Retinal pigment epithelial cell (primary cell): ENCODE data around the gene RBMS3.

Experiments
- DNase-seq: peaks from one replicate; pipeline ENCODE4 v3.0.0-alpha.2; 2010; ENCODE audit warnings: low read depth
- H3K4me3 ChIP-seq: 2 replicates; pipeline ENCODE4 v1.5.1; 2011; ENCODE audit warnings: mild to moderate bottlenecking, low read length, control low read depth, moderate library complexity
- TF ChIP-seq, protein P1 (sequence below): conservative IDR thresholded peaks from 2 replicates; pipeline ENCODE4 v1.5.1; 2011; ENCODE audit warnings: low read depth, low read length, control low read depth, inconsistent platforms

RBMS3 gene

DNA sequence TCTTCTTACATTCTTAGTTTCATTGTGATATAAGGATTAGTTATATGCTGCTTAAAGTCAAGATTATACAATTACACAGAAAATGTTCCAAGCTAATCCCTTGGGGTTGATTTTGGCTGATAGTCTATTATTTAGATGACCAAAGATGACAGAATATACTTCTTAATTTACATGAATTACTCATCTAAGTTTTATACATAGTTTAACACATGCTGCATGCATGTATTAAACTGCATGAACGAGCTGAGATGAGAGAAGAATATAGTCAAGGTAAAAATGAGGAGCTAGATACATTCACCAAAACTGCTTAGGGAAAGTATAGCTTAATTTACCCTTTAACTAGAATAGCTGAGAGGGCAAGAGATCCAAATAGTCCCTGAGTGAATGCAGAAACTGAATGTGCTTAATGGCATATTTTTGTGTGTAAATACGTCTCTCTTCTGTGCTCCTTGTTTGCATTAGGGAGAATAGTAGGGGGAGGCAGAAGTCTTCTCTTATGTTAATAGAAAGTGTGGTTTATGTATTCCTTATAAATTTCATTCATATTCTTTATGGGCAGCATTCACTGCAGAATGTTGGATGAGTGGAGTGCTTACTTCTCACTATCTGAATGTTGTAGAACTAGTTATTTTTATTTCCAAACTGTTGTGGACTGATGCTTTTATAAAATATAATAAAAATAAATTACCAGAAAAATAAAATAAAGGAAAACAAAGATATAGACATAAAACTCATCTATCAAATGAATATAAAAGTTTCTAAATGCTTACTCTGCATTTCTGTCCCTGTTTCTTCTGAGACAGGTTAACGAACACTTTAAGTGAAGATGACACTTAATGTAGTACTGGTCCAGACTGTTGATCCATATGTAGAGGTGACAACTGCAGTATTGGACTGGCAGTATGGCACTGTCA lies 327.8 kb downstream of the RBMS3 start:
- DNase-seq = no peak
- no peak overlapping the region for H3K4me3 ChIP-seq
- TF ChIP-seq, protein P1, sequence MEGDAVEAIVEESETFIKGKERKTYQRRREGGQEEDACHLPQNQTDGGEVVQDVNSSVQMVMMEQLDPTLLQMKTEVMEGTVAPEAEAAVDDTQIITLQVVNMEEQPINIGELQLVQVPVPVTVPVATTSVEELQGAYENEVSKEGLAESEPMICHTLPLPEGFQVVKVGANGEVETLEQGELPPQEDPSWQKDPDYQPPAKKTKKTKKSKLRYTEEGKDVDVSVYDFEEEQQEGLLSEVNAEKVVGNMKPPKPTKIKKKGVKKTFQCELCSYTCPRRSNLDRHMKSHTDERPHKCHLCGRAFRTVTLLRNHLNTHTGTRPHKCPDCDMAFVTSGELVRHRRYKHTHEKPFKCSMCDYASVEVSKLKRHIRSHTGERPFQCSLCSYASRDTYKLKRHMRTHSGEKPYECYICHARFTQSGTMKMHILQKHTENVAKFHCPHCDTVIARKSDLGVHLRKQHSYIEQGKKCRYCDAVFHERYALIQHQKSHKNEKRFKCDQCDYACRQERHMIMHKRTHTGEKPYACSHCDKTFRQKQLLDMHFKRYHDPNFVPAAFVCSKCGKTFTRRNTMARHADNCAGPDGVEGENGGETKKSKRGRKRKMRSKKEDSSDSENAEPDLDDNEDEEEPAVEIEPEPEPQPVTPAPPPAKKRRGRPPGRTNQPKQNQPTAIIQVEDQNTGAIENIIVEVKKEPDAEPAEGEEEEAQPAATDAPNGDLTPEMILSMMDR = no peak

DNA sequence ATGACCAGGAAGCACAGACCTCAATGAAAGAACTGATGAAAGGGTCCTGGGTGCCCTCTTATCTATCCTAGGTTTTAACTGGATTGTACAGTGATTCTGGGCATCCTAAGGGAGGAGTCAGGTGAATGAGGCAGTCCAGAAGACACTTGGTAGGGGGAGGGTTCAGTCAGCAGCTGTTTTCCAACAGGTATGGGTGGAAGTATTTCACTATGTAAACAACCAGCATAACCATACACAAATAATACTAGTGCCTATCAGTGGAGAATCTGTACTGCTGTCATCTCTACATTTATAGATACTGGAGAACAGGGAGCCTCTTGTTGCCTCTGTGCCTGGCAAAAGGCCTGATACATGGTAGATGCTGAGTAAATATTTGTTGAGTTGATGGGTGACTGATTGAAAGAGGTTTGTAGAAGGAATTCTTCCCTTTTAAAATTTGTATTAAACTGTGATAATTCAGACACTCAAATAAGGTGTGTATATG lies 328.5 kb downstream of the RBMS3 start:
- no peak overlapping the region for H3K4me3 ChIP-seq
- TF ChIP-seq, protein P1 = no peak
- DNase-seq = no peak

DNA sequence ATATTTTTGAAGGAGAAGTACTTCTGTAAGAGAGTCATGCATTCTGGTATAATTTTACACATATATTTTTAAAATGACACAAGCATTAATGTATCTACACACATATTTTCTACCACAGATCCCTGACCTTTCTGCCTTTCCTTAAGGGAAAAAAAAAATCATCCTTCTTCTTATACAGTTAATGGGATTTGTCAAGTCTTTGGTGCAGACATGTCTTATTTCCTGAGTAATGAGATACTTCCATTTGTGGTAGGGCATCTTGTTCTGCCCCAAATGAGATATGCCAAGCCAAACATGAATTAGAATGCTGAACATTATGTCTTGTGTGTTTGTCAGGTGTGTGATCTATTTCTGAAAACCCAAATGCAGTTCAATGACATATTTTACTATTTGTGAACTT lies 329.9 kb downstream of the RBMS3 start:
- DNase-seq = no peak
- TF ChIP-seq, protein P1 = no peak
- H3K4me3 ChIP-seq = no peak overlapping the region

DNA sequence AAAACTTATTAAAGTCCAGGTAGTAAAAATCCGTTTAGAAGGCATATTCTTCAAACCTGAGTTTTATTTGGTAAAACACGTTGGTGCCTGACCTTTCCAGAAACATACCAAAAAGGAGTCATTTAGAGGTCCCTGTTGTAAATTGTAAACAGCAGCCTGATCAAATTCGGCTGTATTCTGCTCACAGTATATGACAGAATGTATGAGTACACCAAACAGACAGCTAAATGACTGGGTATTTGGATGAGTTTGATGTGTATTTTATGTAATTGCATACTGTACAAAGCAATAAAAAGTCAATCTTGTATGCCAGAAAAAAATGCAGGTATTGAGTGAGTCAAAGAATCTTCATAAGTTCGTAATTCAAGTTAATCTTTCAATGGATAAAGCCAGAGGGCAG lies 330.4 kb downstream of the RBMS3 start:
- TF ChIP-seq, protein P1 = no peak
- DNase-seq = no peak
- H3K4me3 ChIP-seq = no peak overlapping the region

DNA sequence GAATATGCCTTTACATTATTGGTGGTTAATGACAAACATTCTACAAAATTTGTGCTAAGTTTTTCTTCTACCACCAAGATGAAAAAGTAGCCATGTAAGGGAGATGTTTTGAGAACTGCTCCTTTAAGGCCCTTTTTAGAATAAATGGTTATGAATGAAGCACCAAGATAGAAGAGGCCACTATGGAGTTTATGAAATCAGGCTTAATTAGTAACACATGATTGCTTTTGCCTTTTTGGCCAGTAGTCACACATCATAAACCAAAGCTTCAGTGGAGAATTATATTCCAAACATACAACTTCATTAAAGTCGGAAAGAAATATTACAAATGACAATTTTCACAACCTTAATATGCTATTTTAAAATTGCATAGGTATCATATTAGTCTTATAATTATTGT lies 331.7 kb downstream of the RBMS3 start:
- TF ChIP-seq, protein P1 = no peak
- no peak for DNase-seq
- no peak overlapping the region for H3K4me3 ChIP-seq

DNA sequence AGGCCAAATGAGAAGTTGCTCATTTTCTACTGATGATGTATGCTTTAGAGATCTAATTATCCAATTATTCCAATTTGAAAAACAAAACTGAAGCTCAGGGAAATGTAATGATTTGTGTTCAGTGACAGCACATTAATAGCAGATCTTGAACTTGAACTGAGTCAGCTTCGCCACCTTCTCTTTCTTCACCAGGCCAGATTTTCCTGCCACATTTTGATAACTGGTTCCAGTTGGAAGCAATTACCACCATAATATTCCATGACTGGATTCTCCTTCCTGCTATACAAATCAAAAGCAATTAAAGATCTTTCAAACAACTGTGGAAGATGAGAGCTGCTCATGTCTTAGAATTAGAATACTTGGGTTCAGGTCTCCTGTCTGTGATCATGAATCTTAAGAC lies 334.1 kb downstream of the RBMS3 start:
- no peak overlapping the region for H3K4me3 ChIP-seq
- DNase-seq = no peak
- TF ChIP-seq, protein P1 = no peak
